HepG2 (cell line): ENCODE results near the gene KHK. TPM values are rescaled to one million over a fixed set of nuclear protein-coding genes. Genes with fewer than 3 reads are reported as not detected.

Experiments used
- ADNP ChIP-seq: sonication (generic); formaldehyde crosslinking; IDR thresholded peaks from 2 replicates; pipeline ENCODE4 v1.4.0; 2020; ENCODE audit warnings: missing genetic modification reagents
- AKAP8 ChIP-seq: sonication (generic); formaldehyde crosslinking; IDR thresholded peaks from 2 replicates; pipeline ENCODE4 v1.5.1; 2020; ENCODE audit warnings: mild to moderate bottlenecking, missing genetic modification reagents
- BRF2 ChIP-seq: sonication (generic); formaldehyde crosslinking; IDR thresholded peaks from 2 replicates; pipeline ENCODE4 v1.8.1; 2022; ENCODE audit warnings: mild to moderate bottlenecking, missing genetic modification reagents
- CBX5 ChIP-seq: sonication (generic); formaldehyde crosslinking; IDR thresholded peaks from 2 replicates; pipeline ENCODE4 v1.4.0; 2020; ENCODE audit warnings: missing genetic modification reagents, borderline replicate concordance
- ETS1 ChIP-seq: sonication (generic); formaldehyde crosslinking; IDR thresholded peaks from 2 replicates; pipeline ENCODE4 v1.4.0; 2020; ENCODE audit warnings: missing genetic modification reagents
- GTF3A ChIP-seq: sonication (generic); formaldehyde crosslinking; conservative IDR thresholded peaks from 2 replicates; pipeline ENCODE4 v1.4.0; 2020; ENCODE audit warnings: mild to moderate bottlenecking, missing genetic modification reagents
- HNF1B ChIP-seq: sonication (generic); formaldehyde crosslinking; IDR thresholded peaks from 2 replicates; pipeline ENCODE4 v1.5.1; 2020; ENCODE audit warnings: mild to moderate bottlenecking, moderate library complexity, missing genetic modification reagents
- HNRNPLL ChIP-seq: fragments of 200-400 bp; formaldehyde crosslinking; IDR thresholded peaks from 2 replicates; pipeline ENCODE4 v1.6.1; 2017; ENCODE audit warnings: mild to moderate bottlenecking, low read depth, low read length; ENCODE audit not compliant: poor library complexity, severe bottlenecking
- MED1 ChIP-seq: sonication (generic); formaldehyde crosslinking; IDR thresholded peaks from 2 replicates; pipeline ENCODE4 v1.4.0; 2020; ENCODE audit warnings: missing genetic modification reagents
- SP1 ChIP-seq, 2 experiments: fragments of 450-650 bp in 1 of 2; sonication (generic) in 1 of 2; formaldehyde crosslinking in 1 of 2; IDR thresholded peaks; 2 replicates each; pipeline versions ENCODE4 v1.4.0 to v1.6.1; 2016 to 2020; ENCODE audit warnings: missing genetic modification reagents in 1 of 2
- YY1 ChIP-seq: IDR thresholded peaks from 2 replicates; pipeline ENCODE4 v1.6.1; 2011; ENCODE audit warnings: low read length, low read depth, moderate library complexity, mild to moderate bottlenecking; ENCODE audit not compliant: insufficient read depth, insufficient replicate concordance
- ZMYM2 ChIP-seq: sonication (generic); formaldehyde crosslinking; IDR thresholded peaks from 2 replicates; pipeline ENCODE4 v1.8.0; 2022; ENCODE audit warnings: mild to moderate bottlenecking, missing genetic modification reagents
- ZNF224 ChIP-seq: sonication (generic); formaldehyde crosslinking; IDR thresholded peaks from 2 replicates; pipeline ENCODE4 v1.5.0; 2020; ENCODE audit warnings: mild to moderate bottlenecking, missing genetic modification reagents
- ZNF614 ChIP-seq: IDR thresholded peaks from 2 replicates; pipeline ENCODE4 v1.6.1; 2018; ENCODE audit warnings: missing biosample characterization, missing genetic modification reagents, inconsistent platforms, borderline replicate concordance
- ZNF703 ChIP-seq: sonication (generic); formaldehyde crosslinking; IDR thresholded peaks from 2 replicates; pipeline ENCODE4 v1.5.1; 2020; ENCODE audit warnings: missing genetic modification reagents, mild to moderate bottlenecking, moderate library complexity, borderline replicate concordance
- ZSCAN12 ChIP-seq: sonication (generic); formaldehyde crosslinking; IDR thresholded peaks from 2 replicates; pipeline ENCODE4 v1.9.0; 2021; ENCODE audit warnings: mild to moderate bottlenecking, missing genetic modification reagents
- polyA plus RNA-seq, 8 experiments: library from polyadenylated mRNA; depleted of rRNA in 3 of 8; stranded (reverse) in 7 of 8; unstranded in 1 of 8; fragments of >200 nt; fragmentation: Illumina TruSeq in 4 of 8; extraction: Trizol in 4 of 8; gene quantifications; 2 replicates each; pipeline versions ENCODE4 v1.2.1 to v1.2.3, GENCODE V29; 2011 to 2016; ENCODE audit warnings: low read depth in 4 of 8, missing spikeins in 1 of 8, mixed read lengths in 1 of 8; ENCODE audit not compliant: insufficient read depth in 1 of 8
- total RNA-seq, 5 experiments: library from RNA; depleted of rRNA; stranded (reverse); fragments of >200 nt; fragmentation: Illumina TruSeq; extraction: Trizol; gene quantifications; 2 replicates each; pipeline ENCODE4 v1.2.3, GENCODE V29; 2016; ENCODE audit warnings: low read depth in 1 of 5
- TF ChIP-seq, protein P1 (sequence below): sonication (generic); formaldehyde crosslinking; IDR thresholded peaks from 2 replicates; pipeline ENCODE4 v1.8.1; 2022; ENCODE audit warnings: low read depth, mild to moderate bottlenecking, missing genetic modification reagents
- TF ChIP-seq, protein P2 (sequence below): IDR thresholded peaks from 2 replicates; pipeline ENCODE4 v1.6.1; 2016; ENCODE audit warnings: mild to moderate bottlenecking, missing biosample characterization, missing genetic modification reagents
- TF ChIP-seq, protein P3 (sequence below): sonication (generic); formaldehyde crosslinking; IDR thresholded peaks from 2 replicates; pipeline ENCODE4 v1.4.0; 2020; ENCODE audit warnings: missing genetic modification reagents, mild to moderate bottlenecking, borderline replicate concordance

Gene KHK
- total and polyA plus RNA-seq, 2 of the 13 experiments (the other 11 are each of a cell fraction or from before 2014, with no cell fraction given), result 40.9 to 99.2 TPM

DNA sequence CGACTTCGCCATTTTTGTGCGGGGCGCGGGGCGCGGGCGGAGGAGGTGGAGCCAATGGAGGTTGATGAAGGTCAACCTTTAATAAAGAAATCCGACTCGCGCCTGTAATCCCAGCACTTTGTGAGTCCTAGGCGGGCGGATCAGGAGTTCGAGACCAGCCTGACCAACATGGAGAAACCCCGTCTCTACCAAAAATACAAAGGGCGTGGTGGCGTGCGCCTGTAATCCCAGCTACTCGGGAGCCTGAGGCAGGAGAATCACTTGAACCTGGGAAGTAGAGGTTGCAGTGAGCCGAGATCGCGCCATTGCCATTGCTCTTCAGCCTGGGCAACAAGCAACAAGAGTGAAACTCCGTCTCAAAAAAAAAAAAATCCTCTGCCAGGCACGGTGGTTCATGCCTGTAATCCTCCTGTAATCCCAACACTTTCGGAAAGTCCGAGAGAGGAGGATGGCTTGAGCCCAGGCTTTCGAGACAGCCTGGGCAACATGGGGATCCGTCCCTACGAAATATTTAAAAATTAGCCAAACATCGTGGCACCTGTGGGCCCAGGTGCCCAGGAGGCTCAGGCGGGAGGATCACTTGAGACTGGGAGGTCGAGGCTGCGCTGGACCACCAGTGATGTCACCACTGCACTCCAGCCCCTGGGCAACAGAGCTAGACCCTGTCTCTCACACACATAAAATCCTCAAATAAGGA is 48.4 kb downstream of the KHK start (continued):
- no peak for TF ChIP-seq ETS1
- no peak for TF ChIP-seq HNRNPLL
- TF ChIP-seq ZSCAN12, result no peak
- peak; percentile 58; the same call in 1 of the 2 replicates for TF ChIP-seq AKAP8 (CRISPR knock-in tag)
- TF ChIP-seq, protein P1, sequence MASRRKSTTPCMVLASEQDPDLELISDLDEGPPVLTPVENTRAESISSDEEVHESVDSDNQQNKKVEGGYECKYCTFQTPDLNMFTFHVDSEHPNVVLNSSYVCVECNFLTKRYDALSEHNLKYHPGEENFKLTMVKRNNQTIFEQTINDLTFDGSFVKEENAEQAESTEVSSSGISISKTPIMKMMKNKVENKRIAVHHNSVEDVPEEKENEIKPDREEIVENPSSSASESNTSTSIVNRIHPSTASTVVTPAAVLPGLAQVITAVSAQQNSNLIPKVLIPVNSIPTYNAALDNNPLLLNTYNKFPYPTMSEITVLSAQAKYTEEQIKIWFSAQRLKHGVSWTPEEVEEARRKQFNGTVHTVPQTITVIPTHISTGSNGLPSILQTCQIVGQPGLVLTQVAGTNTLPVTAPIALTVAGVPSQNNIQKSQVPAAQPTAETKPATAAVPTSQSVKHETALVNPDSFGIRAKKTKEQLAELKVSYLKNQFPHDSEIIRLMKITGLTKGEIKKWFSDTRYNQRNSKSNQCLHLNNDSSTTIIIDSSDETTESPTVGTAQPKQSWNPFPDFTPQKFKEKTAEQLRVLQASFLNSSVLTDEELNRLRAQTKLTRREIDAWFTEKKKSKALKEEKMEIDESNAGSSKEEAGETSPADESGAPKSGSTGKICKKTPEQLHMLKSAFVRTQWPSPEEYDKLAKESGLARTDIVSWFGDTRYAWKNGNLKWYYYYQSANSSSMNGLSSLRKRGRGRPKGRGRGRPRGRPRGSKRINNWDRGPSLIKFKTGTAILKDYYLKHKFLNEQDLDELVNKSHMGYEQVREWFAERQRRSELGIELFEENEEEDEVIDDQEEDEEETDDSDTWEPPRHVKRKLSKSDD (CRISPR knock-in tag), result 0 out of 2 replicates have a peak, but pooled peaks have one; percentile 17
- TF ChIP-seq CBX5 (CRISPR knock-in tag), result 0 out of 2 replicates have a peak, but pooled peaks have one; percentile 20
- no peak; the same call in 1 of the 2 replicates for TF ChIP-seq GTF3A (CRISPR knock-in tag)
- TF ChIP-seq SP1 (IDR thresholded peaks at IDR 0.05), result no peak
- 0 out of 2 replicates have a peak, but pooled peaks have one; percentile 68 for TF ChIP-seq SP1 (CRISPR knock-in tag; IDR thresholded peaks at IDR 0.05)
- no peak for TF ChIP-seq ZNF224 (CRISPR knock-in tag)
- TF ChIP-seq ZNF614 (CRISPR knock-in tag), result no peak
- TF ChIP-seq, protein P2, sequence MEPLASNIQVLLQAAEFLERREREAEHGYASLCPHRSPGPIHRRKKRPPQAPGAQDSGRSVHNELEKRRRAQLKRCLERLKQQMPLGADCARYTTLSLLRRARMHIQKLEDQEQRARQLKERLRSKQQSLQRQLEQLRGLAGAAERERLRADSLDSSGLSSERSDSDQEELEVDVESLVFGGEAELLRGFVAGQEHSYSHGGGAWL (CRISPR knock-in tag), result no peak; the same call in 1 of the 2 replicates
- TF ChIP-seq ADNP (CRISPR knock-in tag), result 0 out of 2 replicates have a peak, but pooled peaks have one; percentile 39
- TF ChIP-seq YY1, result no peak
- peak; percentile 88; the same call in 1 of the 2 replicates for TF ChIP-seq BRF2 (CRISPR knock-in tag)
- TF ChIP-seq HNF1B (CRISPR knock-in tag), result 0 out of 2 replicates have a peak, but pooled peaks have one; percentile 18
- no peak; the same call in 1 of the 2 replicates for TF ChIP-seq MED1 (CRISPR knock-in tag)
- TF ChIP-seq, protein P3, sequence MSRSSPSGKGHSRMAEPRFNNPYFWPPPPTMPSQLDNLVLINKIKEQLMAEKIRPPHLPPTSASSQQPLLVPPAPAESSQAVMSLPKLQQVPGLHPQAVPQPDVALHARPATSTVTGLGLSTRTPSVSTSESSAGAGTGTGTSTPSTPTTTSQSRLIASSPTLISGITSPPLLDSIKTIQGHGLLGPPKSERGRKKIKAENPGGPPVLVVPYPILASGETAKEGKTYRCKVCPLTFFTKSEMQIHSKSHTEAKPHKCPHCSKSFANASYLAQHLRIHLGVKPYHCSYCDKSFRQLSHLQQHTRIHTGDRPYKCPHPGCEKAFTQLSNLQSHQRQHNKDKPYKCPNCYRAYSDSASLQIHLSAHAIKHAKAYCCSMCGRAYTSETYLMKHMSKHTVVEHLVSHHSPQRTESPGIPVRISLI (CRISPR knock-in tag), result peak; percentile 51; the same call in 1 of the 2 replicates
- no peak for TF ChIP-seq ZNF703 (CRISPR knock-in tag)
- TF ChIP-seq ZMYM2 (CRISPR knock-in tag), result peak; percentile 64
